Hematopoietic multipotent progenitor cell treated with erythropoietin and hydrocortisone succinate and interleukin-3 and kit ligand, for 8 days (in vitro differentiated cells): ENCODE results near the gene PRDM15.

Experiments
- DNase-seq: peaks from one replicate; pipeline ENCODE4 v3.0.0-alpha.2; 2015

The PRDM15 gene

GRCh38 chr21:41879190-41879998 lies at the start of gene PRDM15:
TSS of gene PRDM15 (minus strand) at chr21:41879344. CDS start at chr21:41860363, 18,981 bp downstream.
- peak; percentile 78 for DNase-seq

GRCh38 chr21:41928621-41929220 lies 49.6 kb upstream of the PRDM15 start:
- peak; percentile 16 for DNase-seq

- peak; percentile 10 for DNase-seq
These were observed 48.7 kb upstream of the PRDM15 start for GRCh38 chr21:41927727-41928409.

- DNase-seq = no peak
These were observed 47.6 kb upstream of the PRDM15 start for GRCh38 chr21:41926807-41927171.

- DNase-seq = peak; percentile 69
These were observed 47.1 kb upstream of the PRDM15 start for GRCh38 chr21:41926117-41926806.

- no peak for DNase-seq
These were observed 46.6 kb upstream of the PRDM15 start for GRCh38 chr21:41925767-41926116.

GRCh38 chr21:41924368-41924754 lies 45.2 kb upstream of the PRDM15 start:
- no peak for DNase-seq

- DNase-seq = no peak
These were observed 44.7 kb upstream of the PRDM15 start for GRCh38 chr21:41923631-41924367.

GRCh38 chr21:41923186-41923585 lies 44.0 kb upstream of the PRDM15 start:
- no peak for DNase-seq

GRCh38 chr21:41921021-41921420 lies 41.9 kb upstream of the PRDM15 start:
- DNase-seq = no peak

- DNase-seq = no peak
These were observed 41.3 kb upstream of the PRDM15 start for GRCh38 chr21:41920476-41920875.

GRCh38 chr21:41919666-41920398 lies 40.7 kb upstream of the PRDM15 start:
- DNase-seq = no peak

- DNase-seq = no peak
These were observed 39.6 kb upstream of the PRDM15 start for GRCh38 chr21:41918561-41919358.

GRCh38 chr21:41917531-41917930 lies 38.4 kb upstream of the PRDM15 start:
- DNase-seq = no peak

- DNase-seq = no peak
These were observed 37.8 kb upstream of the PRDM15 start for GRCh38 chr21:41916888-41917433.

- no peak for DNase-seq
These were observed 35.8 kb upstream of the PRDM15 start for GRCh38 chr21:41914965-41915364.

GRCh38 chr21:41914358-41914757 lies 35.2 kb upstream of the PRDM15 start:
- DNase-seq = no peak

GRCh38 chr21:41913230-41913629 lies 34.1 kb upstream of the PRDM15 start:
- DNase-seq = no peak

- DNase-seq = no peak
These were observed 29.7 kb upstream of the PRDM15 start for GRCh38 chr21:41908829-41909228.

GRCh38 chr21:41907496-41908258 lies 28.5 kb upstream of the PRDM15 start:
- DNase-seq = no peak
